GM21737 (cell line): ENCODE data around the gene SPDEF.

Source experiments
- ATAC-seq: cut with Tn5 transposase; IDR thresholded peaks from one replicate; pipeline ENCODE4 v1.9.1; 2021; ENCODE audit warnings: mild to moderate bottlenecking, moderate library complexity; ENCODE audit not compliant: unreplicated experiment

The SPDEF gene

DNA sequence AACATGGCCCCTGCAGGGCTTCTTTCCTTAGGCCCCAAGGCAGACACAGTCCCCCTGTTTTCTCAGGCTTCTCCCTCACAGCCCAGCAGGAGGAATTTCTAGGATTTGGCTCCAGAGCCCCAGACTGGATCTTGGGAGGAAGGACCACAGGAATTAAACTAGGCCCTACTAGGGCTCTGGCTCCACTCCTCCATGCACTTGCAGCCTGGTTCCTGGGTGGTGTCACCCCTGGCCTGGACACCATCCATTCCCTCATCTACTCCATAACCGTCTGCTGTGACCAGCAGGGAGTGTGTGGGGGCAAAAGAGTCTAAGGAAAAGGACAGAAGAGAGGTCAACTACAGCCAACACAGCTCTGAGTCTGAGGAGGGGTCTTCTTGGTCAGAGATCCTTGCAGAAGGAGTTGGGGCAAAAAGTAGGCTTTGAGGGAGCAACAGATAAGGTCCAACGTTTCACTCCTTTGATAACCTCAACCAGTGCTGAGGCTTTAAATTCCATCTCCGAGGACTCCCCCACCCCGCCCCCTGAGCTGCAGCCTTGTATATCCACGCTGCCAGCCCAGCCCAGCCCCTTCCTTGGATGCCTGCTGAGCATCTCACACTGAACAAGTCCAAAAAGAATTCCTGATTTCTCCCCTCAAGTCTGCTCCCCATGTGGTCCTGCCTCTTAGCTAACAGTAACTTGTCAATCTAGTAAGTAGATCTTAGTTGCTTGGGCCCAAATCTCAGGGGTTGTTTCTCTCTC, 27.9 kb upstream of the SPDEF start:
- no peak for ATAC-seq

DNA sequence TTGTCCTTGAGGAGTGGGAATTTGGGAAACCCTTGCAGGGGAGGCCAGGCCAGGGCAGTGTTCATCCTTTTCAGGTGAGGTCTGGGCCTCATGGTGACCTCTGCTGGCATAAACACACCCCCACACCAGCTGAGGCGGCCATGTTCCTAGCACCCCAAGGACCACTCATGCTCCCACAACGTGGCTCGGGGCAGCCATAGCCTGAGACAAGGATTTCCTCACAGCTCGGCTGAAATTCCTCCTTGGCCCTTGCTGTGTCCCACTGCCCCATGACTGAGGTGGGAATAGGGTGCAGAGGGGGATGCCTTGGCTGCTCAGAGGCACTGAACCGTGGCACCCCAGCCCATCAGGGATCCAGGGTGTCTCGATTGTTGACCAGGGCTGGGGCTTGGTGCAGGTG, 27.3 kb upstream of the SPDEF start:
- no peak for ATAC-seq

DNA sequence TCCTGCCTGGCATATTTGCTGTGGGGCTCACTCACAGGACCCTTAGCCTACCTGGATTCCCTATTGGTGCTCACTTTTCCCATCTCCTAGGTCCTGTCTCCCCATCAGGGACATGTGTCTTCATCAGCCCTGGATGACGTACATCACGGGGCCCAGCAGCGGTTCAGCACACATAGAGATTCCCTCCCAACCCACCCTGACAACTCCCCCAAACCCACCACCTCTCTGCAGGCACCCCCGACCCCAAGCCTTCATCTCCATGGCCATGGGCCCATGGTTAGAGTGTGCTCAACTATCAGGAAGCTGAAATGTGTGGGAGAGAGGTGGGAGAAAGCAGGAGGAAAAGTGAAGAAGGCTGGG, 25.4 kb upstream of the SPDEF start:
- no peak for ATAC-seq

DNA sequence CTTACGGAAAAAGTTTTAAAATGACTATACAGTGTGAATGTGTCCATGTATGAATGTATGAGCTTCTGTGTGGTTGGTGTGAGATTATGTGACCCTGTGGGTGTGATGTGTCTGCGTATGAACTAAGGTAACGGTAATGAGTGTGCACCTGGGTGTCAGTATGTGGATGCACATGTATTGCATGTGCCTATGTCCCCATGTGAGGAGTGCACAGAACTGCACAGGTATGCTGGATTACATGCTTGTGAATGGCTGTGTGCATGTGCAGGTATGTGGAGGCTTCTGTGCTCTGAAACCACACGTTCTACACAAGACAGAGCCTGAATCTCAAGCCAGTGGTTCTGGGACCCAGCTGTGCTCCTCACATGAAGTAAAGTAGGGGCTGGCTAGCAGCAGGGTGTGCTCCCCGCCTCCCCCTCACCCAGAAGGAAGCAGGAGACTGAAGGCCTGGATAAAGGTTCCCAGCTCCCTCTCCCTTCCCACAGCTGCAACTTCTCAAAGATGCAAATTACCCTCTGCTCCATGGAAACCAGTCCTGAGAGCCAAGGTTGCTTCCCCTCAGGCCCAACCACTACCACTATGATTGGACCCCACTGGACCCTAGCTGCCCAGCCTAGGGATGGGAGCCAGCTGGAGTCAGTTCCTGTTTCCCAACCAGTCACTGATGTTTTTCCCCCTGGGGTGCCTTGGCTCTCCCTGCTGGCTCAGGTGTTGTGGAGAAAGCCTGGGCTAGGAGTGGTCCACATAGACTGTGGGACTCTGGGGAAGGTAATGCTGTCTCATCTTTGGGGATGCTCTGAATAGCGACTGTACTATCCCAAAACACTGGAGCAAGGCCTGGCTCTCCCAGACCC, 24.8 kb upstream of the SPDEF start:
- no peak for ATAC-seq

DNA sequence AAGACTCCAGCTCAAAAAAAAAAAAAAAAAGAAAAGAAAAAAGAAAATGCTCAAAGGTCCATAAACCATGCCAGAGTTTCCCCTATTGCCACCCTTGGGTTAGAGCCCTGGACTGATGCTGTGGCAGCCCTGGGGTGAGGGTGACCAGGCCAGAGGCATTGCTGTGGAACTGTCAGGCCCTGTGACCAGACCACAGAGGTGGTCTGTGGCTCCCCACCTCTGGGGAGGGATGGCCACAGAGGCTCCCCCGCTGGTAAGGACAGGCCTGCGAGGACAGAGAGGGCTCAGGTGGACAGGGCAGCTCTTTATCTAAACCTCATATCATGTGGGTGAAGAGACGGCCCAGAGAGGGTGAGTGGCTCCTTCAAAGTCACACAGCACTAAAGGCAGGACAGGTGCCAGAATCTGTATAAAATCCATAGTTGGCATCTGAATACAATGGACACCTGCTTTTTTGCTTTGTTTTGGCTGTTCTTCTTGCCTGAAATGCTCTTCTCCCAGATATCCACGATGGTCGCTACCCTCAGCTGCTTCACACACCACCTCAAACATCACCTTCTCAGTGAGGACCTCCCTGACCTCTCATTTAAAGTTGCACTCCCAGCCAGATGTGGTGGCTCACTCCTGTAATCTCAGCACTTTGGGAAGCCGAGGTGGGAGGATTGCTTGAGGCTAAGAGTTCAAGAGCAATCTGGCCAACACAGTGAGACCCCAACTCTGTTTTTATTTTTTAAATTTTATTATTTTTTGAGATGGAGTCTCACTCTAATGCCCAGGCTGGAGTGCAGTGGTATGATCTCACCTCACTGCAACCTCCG, 22.5 kb upstream of the SPDEF start:
- ATAC-seq = no peak

DNA sequence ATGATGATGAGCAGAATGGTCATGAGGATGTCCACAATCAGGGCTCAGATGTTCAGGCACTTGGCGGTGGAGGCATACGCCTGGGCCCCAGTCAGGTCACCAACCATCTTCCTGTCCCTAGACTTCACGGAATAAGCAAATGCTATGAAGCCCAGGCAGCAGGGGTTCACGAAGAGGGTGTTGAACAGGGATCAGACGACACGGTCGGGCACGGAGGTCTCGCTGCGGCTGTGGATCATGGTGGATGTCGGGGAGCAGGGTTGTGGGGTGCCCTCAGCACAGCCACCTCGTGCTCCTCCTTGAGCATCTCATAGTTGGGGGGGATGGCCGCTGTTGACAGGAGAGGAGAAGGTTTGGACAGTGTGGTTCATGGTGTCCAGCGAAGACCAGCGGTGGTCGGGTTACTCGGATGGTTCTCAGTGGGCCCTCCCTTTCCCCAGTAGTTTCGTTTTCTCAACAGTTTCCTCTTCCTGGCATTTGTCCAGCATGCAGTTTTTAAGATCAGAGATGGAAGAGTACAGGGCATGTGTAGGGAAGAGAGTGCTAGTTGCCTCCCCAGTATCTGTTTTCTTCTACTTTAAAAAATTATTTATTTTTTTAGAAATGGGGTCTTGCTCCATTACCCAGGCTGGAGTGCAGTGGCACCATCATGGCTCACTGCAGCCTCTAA, 20.3 kb upstream of the SPDEF start:
- no peak for ATAC-seq

DNA sequence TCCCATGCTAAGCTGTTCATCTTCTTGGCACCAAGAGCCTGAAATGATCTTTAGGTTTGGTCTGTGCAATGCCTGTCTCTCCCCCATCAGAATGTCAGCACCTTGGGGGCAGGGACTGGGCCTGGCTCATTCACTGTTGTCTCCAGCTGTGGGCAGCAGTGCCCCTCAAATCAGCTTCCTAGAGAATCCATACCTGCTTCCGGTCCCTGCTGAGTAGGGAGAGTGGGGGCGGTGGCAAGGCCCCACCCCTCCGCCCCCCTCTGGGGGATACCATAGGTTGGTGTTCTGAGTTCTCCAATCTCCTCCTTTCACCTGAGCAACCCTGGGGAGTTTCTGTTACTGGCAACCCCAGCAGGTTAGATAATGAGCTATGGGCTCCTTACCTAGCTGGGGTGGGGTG, 19.2 kb upstream of the SPDEF start:
- no peak for ATAC-seq

DNA sequence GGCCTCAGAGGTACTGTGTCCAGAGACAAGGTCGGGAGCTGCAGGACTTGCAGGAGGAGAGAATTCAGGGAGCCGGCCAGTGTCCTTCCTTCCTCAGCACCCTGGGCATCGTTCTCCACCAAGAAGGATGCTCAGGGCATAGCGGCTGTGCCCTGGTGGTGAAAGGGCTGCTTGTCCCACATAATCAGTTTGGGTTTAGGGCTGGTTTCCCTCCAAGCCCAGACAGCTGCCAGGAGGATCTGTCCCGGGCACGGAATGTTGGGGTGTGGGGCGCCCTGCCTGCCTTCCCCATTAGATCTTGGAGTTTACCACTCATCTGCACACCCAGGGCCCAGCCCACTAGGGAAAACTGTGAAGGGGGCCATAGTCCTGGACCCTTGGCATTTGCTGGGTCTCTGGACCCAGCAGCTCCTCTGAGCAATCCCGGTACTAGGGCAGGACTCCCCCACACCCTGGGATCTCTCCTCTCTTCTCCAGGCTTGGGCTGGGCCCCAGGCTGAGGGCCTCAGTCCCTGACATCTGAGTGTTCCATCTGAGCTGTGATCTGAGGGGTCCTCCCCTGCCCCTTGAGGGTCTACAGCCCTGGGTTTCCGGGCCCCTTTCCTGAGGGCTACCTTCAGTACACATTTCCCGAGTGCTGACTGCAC, 18.6 kb upstream of the SPDEF start:
- no peak for ATAC-seq

DNA sequence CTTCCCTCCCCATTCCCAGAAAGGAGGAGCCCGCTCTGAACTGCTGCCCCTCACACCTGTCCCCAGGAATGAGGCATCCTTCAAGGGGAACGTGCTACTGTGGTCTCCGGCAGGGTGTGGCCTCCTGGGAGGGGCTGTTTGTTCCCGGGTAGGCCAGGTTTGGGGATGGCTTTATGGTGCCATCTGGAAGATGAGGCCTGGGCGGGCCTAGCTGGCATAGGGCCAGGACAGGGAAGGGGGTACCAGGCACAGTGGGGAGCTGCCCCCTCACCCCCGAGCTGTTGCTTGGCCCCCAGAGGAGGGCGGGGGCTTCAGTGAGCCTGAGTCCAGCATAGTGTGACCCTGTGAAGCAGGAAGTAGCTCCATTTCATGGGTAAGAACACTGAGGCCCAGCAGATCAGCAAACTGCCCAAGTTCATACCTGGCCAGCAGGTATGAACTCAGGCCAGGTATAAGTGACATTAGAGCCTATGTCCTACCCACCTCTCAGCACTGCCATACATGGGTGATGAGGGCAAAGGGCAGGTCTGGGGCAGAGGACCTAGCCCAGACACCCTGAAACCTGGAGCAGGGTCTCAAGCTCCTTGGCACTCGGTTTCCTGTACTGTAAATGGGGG, 17.5 kb upstream of the SPDEF start:
- ATAC-seq = no peak

DNA sequence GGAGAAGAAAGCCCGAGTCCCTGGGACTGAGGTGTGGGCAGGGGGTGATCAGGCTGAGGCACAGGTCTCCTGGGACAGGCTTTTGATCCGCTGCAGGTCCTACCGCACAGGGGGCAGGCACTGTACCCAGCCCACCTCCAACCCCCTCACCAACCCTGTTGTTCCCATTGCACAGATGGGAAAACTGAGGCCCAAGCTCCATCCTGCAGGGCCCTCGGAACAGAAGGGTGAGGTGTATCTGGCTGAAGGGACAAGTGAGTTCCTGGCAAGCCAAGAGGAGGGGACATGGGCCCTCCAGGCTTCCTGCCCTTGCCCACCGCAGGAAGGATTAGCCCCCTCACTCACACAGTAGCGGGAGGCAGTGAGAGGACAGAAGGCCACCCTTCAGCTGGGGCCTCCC, 16.5 kb upstream of the SPDEF start:
- ATAC-seq = no peak

DNA sequence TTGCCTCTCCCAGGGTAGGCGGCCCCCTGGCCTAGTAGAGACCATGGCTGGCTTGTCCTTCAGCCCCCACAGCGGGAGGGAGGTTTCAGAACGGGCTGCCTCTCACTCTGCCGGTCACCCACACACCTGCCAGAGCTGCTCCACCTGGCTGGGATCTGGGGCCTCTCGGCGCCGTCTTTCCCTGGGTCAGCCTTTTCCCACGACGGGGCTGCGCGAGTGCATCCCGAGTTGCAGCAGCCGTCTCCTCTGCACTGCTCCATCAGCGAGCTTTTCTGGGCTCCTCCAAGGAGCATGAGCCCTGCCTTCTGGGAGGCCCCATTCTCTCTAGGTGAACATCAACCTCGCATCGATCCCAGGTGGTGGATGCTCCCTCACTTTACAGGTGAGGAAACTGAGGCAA, 15.9 kb upstream of the SPDEF start:
- ATAC-seq = no peak

DNA sequence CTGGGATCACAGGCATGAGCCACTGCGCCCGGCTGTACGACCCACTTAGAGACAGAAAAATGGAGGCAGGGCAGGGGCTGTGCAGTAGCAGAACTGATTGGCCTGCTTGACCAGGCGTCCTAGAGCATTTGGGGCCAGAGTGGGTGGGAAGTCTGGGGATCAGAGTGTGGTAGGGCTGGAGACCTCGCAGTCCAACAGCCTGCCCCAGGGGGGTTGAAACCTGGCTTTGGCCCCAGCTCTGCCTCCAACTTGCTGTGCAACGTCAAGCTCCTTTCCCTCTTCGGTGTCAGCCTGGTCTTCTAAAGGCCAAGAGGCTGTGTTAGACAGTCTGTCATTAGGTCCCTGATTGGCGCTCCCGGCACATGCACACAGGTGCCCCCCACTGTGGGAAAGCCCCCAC, 15.3 kb upstream of the SPDEF start:
- no peak for ATAC-seq

DNA sequence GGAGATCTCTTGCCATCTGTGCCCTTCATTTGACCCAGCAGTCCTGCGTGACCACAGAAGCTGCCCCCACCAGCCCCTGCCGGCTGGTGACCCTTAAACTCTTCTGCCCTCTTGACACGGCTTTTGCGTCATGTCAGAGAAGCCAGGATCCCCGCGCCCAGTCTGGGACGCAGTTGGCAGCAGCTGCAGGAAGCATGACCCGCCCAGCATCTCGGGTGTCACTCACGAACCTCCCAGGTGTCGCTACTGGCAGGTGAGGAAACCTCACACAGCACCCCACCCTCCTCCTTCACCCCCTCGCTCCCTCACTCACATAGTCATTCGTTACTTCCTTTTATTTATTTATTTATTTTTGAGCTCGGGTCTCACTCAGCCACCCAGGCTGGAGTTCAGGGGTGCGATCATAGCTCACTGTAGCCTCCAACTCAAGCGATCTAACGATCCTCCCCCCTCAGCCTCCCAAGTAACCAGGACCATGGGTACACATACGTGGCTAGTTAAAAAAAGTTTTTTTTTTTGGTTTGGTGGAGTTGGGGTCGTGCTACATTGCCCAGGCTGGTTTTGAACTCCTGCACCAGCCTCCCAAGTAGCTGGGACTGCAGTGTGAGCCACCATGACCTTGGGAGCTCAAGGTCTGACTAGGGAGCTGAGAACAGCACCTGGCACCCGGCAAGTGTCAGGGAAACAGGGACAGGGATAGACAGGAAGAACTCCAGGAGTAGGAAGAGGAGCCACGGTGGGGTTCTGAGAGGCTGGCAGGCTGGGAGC, 14.1 kb upstream of the SPDEF start:
- ATAC-seq = no peak

DNA sequence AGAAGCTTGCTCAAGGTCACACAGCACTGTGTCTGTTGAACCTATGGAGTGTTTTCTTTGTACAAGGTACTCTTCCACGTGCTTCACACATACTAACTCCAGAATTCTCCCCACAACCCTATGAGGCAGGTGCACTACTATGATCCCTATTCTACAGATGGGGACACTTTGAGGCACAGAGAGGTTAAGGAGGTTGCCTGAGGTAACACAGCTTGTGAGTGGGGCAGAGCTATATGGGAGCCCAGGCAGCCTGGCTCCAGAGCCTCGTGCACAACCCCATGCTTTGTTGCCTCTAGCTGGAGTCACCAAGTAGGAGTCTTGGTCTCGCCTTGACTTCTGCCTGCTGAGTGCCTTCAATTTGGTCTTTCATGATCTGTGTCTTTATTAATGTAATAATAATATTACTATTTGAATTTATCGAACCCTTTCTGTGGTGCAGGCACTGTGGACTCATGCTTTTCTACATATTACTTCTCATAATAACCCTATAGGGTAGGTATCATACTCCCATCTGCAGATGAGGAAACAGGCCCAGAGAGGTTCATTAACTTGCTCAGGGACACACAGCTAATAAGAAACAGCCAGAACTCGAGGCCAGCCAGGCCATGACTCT, 13.3 kb upstream of the SPDEF start:
- ATAC-seq = no peak

DNA sequence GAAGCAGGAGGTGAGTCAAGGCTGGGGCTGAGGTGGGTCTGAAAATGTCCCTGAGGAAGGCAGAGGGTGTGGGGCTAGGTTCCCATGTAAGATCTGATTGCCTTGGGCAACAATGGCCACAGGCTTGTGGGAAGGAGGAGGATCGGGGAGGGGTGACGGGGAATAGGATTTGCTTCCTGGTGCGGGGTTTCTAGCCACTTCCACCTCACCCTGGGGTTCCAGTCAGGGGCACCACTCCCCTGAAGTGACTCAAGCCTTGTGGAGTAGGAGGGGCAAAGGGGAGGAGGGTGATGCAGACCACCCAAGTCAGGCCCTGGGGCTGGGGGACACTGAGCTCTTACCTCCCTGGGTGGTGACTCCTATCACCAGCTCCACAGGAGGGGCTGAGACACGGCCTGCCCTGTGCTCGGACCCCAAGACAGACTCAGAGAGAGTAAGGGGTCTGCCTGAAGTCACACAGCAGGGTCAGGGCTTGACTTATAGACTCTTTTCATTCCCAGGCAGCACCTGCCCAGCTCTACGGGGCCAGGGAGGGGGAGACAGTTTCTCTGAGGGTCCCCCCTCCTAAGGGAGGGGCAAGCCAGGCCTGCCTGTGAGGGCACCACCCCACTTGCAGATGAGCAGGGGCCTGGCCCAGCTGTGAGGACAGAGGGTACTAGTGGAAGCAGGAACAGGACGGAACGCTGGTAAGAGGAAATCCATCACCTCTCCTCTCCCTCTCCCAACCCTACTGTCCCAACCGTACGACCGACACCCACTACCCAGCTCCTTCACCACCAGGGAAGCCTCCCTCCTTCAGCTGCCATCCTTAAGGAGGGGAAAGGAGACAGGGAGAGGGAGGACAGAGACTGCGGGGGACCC, 12.4 kb upstream of the SPDEF start:
- no peak for ATAC-seq

DNA sequence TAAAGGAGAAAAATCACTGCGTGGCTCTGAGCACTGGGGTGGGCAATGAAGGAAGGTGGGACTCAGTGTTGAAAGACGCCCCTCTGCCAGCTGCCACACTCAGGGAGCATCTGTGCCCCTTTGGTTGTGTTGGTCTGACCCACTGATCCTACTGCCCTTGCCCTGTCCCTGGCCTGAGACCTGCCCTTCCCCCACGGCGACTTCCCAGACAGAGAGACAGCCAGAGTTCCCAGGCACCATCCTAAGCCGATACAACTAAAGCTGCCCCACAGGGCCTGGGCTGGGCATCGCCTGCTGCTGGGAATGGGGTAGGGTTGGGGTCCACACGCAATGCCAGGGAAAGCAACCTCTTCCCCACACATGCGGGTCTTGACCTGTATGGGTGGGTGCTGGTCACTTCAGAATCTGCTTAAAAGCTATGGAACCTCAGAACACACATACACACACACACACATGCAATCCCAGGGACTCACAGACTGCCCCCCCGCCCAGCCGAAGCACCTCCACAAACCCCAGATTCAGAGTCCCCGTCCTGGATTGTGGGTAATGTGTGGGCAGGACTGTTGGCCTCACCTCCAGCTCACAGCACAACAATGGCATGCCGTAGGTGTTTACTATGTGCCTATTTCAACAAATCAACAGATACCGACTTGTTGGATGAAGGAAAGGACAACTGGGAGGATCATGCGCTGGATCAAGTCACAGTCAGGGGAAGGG, 10.9 kb upstream of the SPDEF start:
- ATAC-seq = no peak

DNA sequence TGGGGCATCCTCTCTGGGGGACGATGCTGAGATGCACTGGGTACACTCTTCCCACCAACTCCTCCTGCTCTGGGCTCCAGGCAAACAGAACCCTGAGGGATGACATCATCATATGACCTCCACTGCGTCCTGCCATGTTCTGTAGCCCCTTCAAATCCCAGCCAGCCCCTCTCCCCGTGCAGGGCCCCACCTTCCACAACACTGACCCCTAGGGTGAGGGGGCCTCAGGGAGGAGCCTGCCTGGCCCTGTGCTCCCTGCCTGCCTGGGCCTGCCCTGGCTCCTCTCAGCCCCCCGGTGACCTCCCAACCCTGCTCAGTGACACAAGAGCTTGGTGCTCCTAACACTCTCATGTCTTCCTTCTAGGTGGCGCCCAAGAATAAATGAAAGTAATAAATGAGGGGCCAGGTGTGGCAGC, 9.6 kb upstream of the SPDEF start:
- no peak for ATAC-seq
